ENCODE results near the gene MPP1. TPM values are rescaled to one million over a fixed set of nuclear protein-coding genes. Genes with fewer than 3 reads are reported as not detected.

MPP1 gene
- total RNA-seq, 6 experiments from 2014 or later = 20.2 to 51.7 (median 32.5) TPM

DNA sequence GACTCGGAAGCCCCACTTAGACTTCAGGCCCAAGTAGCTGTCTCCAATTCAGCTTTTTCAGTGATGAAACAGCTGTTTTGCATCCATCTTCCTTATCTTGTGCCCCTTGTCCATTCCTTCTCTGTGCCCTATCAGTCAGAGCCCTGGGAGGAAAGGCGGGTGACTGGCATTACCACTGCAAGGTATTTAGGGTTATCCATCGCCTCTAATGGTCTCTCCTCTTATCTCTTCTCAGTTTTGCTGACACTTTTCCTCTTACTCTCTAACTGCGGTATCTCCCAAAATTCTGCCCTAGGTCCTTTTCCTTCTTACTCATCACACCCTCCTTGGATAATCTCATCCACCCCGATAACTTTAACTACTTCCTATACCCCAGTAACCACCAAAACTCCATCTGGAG lies 68.1 kb downstream of the MPP1 start:
- Histone ChIP-seq H3K27me3 (peaks cover 0 to 3% of the 10 kb centered on the region in 2 donors), H3K4me3 (no peak overlapping the region), H3K36me3 (no peaks in the 10 kb centered on the region), H3K4me1 (peaks cover 0 to 3% (median 0%) of the 10 kb centered on the region in 4 donors), H3K9me3 (no peaks in the 10 kb centered on the region), H3K27ac (no peak overlapping the region)
- 69% methylated on average over 3 of the region's 5 CpGs for WGBS (ENCODE audit: insufficient coverage, low coverage, low lambda C conversion rate, missing lambda C conversion rate)
- no peak for DNase-seq
- TF ChIP-seq POLR2A (IDR thresholded peaks at IDR 0.05) (no peak), CTCF (IDR thresholded peaks at IDR 0.05) (no peak)
- no peak for ATAC-seq
- intact Hi-C loops (cut with DNase I) = no loop called here

DNA sequence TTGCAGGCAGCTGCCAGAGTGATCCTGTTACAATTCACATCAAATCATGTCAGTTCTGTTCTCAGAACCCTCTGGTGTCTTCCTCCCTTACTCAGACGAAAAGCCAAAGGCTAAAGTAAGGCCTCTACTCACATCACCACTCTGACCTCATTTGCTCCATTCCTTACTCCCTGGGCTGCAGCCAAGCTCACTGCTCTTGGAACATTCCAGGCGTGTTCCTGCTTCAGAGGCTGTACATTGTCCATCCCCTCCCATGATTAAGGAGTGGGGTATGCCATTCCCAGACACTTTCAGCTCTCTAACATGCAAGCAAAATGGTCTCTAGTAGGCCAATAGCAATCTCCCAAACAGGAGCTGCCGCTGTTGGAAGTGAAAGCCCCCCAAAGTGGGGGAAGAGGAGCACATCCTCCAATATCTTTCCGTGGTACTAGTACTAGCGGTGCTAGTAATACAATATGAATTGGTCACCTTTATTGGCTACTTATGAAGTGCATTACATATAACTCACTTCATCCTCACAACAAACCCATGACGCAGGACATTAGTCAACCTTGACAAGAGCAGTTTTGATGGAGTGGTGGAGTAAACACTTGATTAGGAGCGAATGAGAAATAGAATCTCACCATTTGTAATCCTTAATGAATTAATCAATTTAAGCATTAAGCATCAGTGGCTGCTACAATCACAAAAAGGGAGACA lies 69.4 kb downstream of the MPP1 start:
- WGBS (ENCODE audit: insufficient coverage, low coverage, low lambda C conversion rate, missing lambda C conversion rate) = 55% methylated on average over 7 of the region's 7 CpGs
- Histone ChIP-seq H3K9me3 (no peaks in the 10 kb centered on the region), H3K36me3 (no peaks in the 10 kb centered on the region), H3K27me3 (no peaks in the 10 kb centered on the region), H3K27ac (no peak overlapping the region), H3K4me1 (peaks cover 0 to 4% (median 2%) of the 10 kb centered on the region in 4 donors), H3K4me3 (no peak overlapping the region)
- DNase-seq = no peak
- peak in 2 of 4 donors; percentile 13 to 37 for ATAC-seq
- TF ChIP-seq CTCF (IDR thresholded peaks at IDR 0.05) (no peak), POLR2A (IDR thresholded peaks at IDR 0.05) (no peak)
- intact Hi-C loops (cut with DNase I) = no loop called here

- DNase-seq (peak in 1 of 3 donors; percentile 27), ATAC-seq (peak; percentile 4 to 44 (median 36))
- no peaks in the 10 kb centered on the region for H3K36me3 ChIP-seq
- peaks cover 0 to 19% (median 8%) of the 10 kb centered on the region in 4 donors for H3K4me1 ChIP-seq
- H3K9me3 ChIP-seq = no peaks in the 10 kb centered on the region
- H3K27me3 ChIP-seq = no peaks in the 10 kb centered on the region
- intact Hi-C loops (cut with DNase I) = no loop called here
- no peak overlapping the region for H3K4me3 ChIP-seq
- 41% methylated on average over 5 of the region's 8 CpGs for WGBS (ENCODE audit: insufficient coverage, low coverage, low lambda C conversion rate, missing lambda C conversion rate)
- H3K27ac ChIP-seq = peak overlapping the region in 2 of 3 donors; percentile 26 to 59
- TF ChIP-seq CTCF (IDR thresholded peaks at IDR 0.05) (no peak), POLR2A (IDR thresholded peaks at IDR 0.05) (no peak)
Observed at GRCh38 chrX:154734061-154734781, 71.1 kb downstream of the MPP1 start.

GRCh38 chrX:154733066-154733425 lies 72.2 kb downstream of the MPP1 start:
- intact Hi-C loops (cut with DNase I) = no loop called here

More at GRCh38 chrX:154733066-154733425, 72.2 kb downstream of the MPP1 start:
- ATAC-seq (no peak), DNase-seq (no peak)
- WGBS (ENCODE audit: insufficient coverage, low coverage, low lambda C conversion rate, missing lambda C conversion rate) = 46% methylated on average over 2 of the region's 2 CpGs
- Histone ChIP-seq H3K4me3 (no peak overlapping the region), H3K27me3 (no peaks in the 10 kb centered on the region), H3K36me3 (no peaks in the 10 kb centered on the region), H3K9me3 (no peaks in the 10 kb centered on the region), H3K27ac (peak overlapping the region in 2 of 3 donors; percentile 6 to 59), H3K4me1 (peaks cover 0 to 25% (median 8%) of the 10 kb centered on the region in 4 donors)
- TF ChIP-seq POLR2A (IDR thresholded peaks at IDR 0.05) (no peak), CTCF (IDR thresholded peaks at IDR 0.05) (no peak)
